Glutamatergic neuron (in vitro differentiated cells): ENCODE measurements around the gene IGFALS. TPM values are rescaled to one million over a fixed set of nuclear protein-coding genes. Genes with fewer than 3 reads are reported as not detected.

Source experiments
- DNase-seq: peaks from one replicate; pipeline ENCODE4 v3.0.0; 2022
- H3K27ac Mint-ChIP-seq: one replicate; pipeline ENCODE4 v1.8.0; 2020; ENCODE audit warnings: mild to moderate bottlenecking, mixed read lengths, inconsistent platforms; ENCODE audit not compliant: unreplicated experiment
- H3K27me3 Mint-ChIP-seq: one replicate; pipeline ENCODE4 v1.8.0; 2020; ENCODE audit warnings: mild to moderate bottlenecking, moderate library complexity, mixed read lengths, inconsistent platforms; ENCODE audit not compliant: unreplicated experiment
- H3K36me3 Mint-ChIP-seq: one replicate; pipeline ENCODE4 v1.8.0; 2020; ENCODE audit warnings: mild to moderate bottlenecking, mixed read lengths, inconsistent platforms; ENCODE audit not compliant: unreplicated experiment
- H3K4me1 Mint-ChIP-seq: one replicate; pipeline ENCODE4 v1.8.0; 2020; ENCODE audit warnings: mild to moderate bottlenecking, low read depth, mixed read lengths, inconsistent platforms; ENCODE audit not compliant: unreplicated experiment
- H3K4me3 Mint-ChIP-seq: one replicate; pipeline ENCODE4 v1.8.0; 2020; ENCODE audit warnings: mild to moderate bottlenecking, mixed read lengths, inconsistent platforms; ENCODE audit not compliant: unreplicated experiment
- H3K9me3 Mint-ChIP-seq: one replicate; pipeline ENCODE4 v1.8.0; 2020; ENCODE audit warnings: mild to moderate bottlenecking, moderate library complexity, mixed read lengths, inconsistent platforms; ENCODE audit not compliant: unreplicated experiment
- CTCF ChIP-seq: fragments of 200-600 bp; sonication (generic); IDR thresholded peaks from one replicate; pipeline ENCODE4 v1.5.0; 2021; ENCODE audit not compliant: partially characterized antibody, unreplicated experiment
- total RNA-seq: library from RNA; stranded (reverse); fragmentation: NEBNext Ultra II Directional; extraction: Animal tissue kit (Norgen Biotek cat#: 25700); gene quantifications from one replicate; pipeline ENCODE4 v1.2.1, GENCODE V29; 2021; ENCODE audit not compliant: unreplicated experiment

The IGFALS gene
- total RNA-seq, 1 donor from 2014 or later, result 0.39 TPM

GRCh38 chr16:1780677-1781072 is 12.8 kb downstream of the IGFALS start:
- no peak for DNase-seq
- no peak for TF ChIP-seq CTCF
- Mint-ChIP-seq H3K4me1 (peaks cover 9% of the 10 kb centered on the region), H3K9me3 (peaks cover 9% of the 10 kb centered on the region), H3K4me3 (peak overlapping the region; percentile 90), H3K36me3 (no peaks in the 10 kb centered on the region), H3K27me3 (peaks cover 23% of the 10 kb centered on the region), H3K27ac (no peak overlapping the region)

- no peak for TF ChIP-seq CTCF
- H3K4me3 Mint-ChIP-seq, result no peak overlapping the region
Measured at GRCh38 chr16:1779741-1780676, 13.5 kb downstream of the IGFALS start.

GRCh38 chr16:1779234-1779701 is 14.2 kb downstream of the IGFALS start:
- no peak overlapping the region for H3K27ac Mint-ChIP-seq
- no peaks in the 10 kb centered on the region for H3K36me3 Mint-ChIP-seq
- no peak for TF ChIP-seq CTCF
- peaks cover 23% of the 10 kb centered on the region for H3K27me3 Mint-ChIP-seq
- no peak overlapping the region for H3K4me3 Mint-ChIP-seq
- peaks cover 7% of the 10 kb centered on the region for H3K9me3 Mint-ChIP-seq
- no peak for DNase-seq
- peaks cover 11% of the 10 kb centered on the region for H3K4me1 Mint-ChIP-seq

More at GRCh38 chr16:1779741-1780676, 13.5 kb downstream of the IGFALS start:
- Mint-ChIP-seq H3K4me1 (peaks cover 10% of the 10 kb centered on the region), H3K27me3 (peaks cover 23% of the 10 kb centered on the region), H3K36me3 (no peaks in the 10 kb centered on the region), H3K27ac (no peak overlapping the region), H3K9me3 (peaks cover 7% of the 10 kb centered on the region)
- DNase-seq, result peak; percentile 14

GRCh38 chr16:1778200-1779179 is 15.0 kb downstream of the IGFALS start:
- H3K27ac Mint-ChIP-seq, result no peak overlapping the region
- H3K9me3 Mint-ChIP-seq, result peaks cover 7% of the 10 kb centered on the region
- H3K4me3 Mint-ChIP-seq, result no peak overlapping the region
- peaks cover 23% of the 10 kb centered on the region for H3K27me3 Mint-ChIP-seq
- TF ChIP-seq CTCF, result no peak
- DNase-seq, result peak; percentile 18
- peaks cover 11% of the 10 kb centered on the region for H3K4me1 Mint-ChIP-seq
- no peaks in the 10 kb centered on the region for H3K36me3 Mint-ChIP-seq
